GM12892 (cell line): ENCODE data around the gene NEK5.

Source experiments
- DNase-seq: peaks from one replicate; pipeline ENCODE4 v3.0.0; 2011; ENCODE audit not compliant: insufficient read length
- FAIRE-seq: peaks from 2 replicates; lab custom pipeline; 2011; peaks lifted over from hg19 to GRCh38; lab: Jason Lieb, UNC
- POLR2A ChIP-seq: IDR thresholded peaks from 2 replicates; pipeline ENCODE4 v1.6.1; 2011; ENCODE audit warnings: low read depth, low read length, control low read depth
- POLR2AphosphoS5 ChIP-seq: IDR thresholded peaks from 2 replicates; pipeline ENCODE4 v1.6.1; 2011; ENCODE audit warnings: low read depth, low read length, control low read depth
- TAF1 ChIP-seq: IDR thresholded peaks from 2 replicates; pipeline ENCODE4 v1.6.1; 2011; ENCODE audit warnings: low read depth, mild to moderate bottlenecking, control low read depth, low read length, borderline replicate concordance

NEK5 gene

GRCh38 chr13:52022356-52022755 lies 106.5 kb downstream of the NEK5 start:
- FAIRE-seq (no peak), DNase-seq (no peak)
- no peak for TF ChIP-seq TAF1
- no peak for TF ChIP-seq POLR2A
- no peak for TF ChIP-seq POLR2AphosphoS5

- TF ChIP-seq POLR2AphosphoS5 (no peak), TAF1 (no peak), POLR2A (no peak)
- DNase-seq: no peak
- no peak for FAIRE-seq
Observed at GRCh38 chr13:52020191-52020590, 108.7 kb downstream of the NEK5 start.

GRCh38 chr13:52016296-52016695 lies 112.6 kb downstream of the NEK5 start:
- DNase-seq: no peak
- FAIRE-seq: no peak

GRCh38 chr13:52012512-52012836 lies 116.4 kb downstream of the NEK5 start:
- no peak for TF ChIP-seq POLR2AphosphoS5
- TF ChIP-seq POLR2A: no peak
- TF ChIP-seq TAF1: no peak
- no peak for DNase-seq
- FAIRE-seq: no peak

More at GRCh38 chr13:52016296-52016695, 112.6 kb downstream of the NEK5 start:
- TF ChIP-seq POLR2A: no peak
- TF ChIP-seq TAF1: no peak

- TF ChIP-seq POLR2A (peak; percentile 90), TAF1 (peak; percentile 82; the same call in 1 of the 2 replicates), POLR2AphosphoS5 (peak; percentile 81)
- DNase-seq: peak; percentile 92
- peak; percentile 98 for FAIRE-seq
Observed at GRCh38 chr13:52011632-52012511, 117.0 kb downstream of the NEK5 start, which contains the start of gene ALG11. Gene ALG11 (plus strand): TSS chr13:52012398. CDS start chr13:52012419, 21 bp downstream.

GRCh38 chr13:52010890-52011631 lies 117.8 kb downstream of the NEK5 start, which contains the start of gene ATP7B:
Gene ATP7B (minus strand): TSS chr13:52011450. CDS start chr13:52011337, 113 bp downstream.
- FAIRE-seq (no peak), DNase-seq (peak; percentile 24)
- TF ChIP-seq POLR2A: no peak
- TF ChIP-seq TAF1: no peak
- TF ChIP-seq POLR2AphosphoS5: no peak

GRCh38 chr13:52009946-52010345 lies 118.9 kb downstream of the NEK5 start:
- FAIRE-seq: no peak
- DNase-seq: no peak
- TF ChIP-seq POLR2A (no peak), TAF1 (no peak), POLR2AphosphoS5 (no peak)

GRCh38 chr13:52006523-52007245 lies 122.2 kb downstream of the NEK5 start:
- no peak for FAIRE-seq
- no peak for TF ChIP-seq POLR2A
- no peak for TF ChIP-seq TAF1
- TF ChIP-seq POLR2AphosphoS5: no peak
- DNase-seq: no peak

- no peak for FAIRE-seq
- TF ChIP-seq POLR2AphosphoS5: no peak
- no peak for TF ChIP-seq POLR2A
- TF ChIP-seq TAF1: no peak
- DNase-seq: no peak
Observed at GRCh38 chr13:52005841-52006522, 122.9 kb downstream of the NEK5 start.

GRCh38 chr13:52004511-52005170 lies 124.2 kb downstream of the NEK5 start:
- FAIRE-seq (no peak), DNase-seq (no peak)
- no peak for TF ChIP-seq TAF1

GRCh38 chr13:52003541-52003940 lies 125.3 kb downstream of the NEK5 start:
- DNase-seq (no peak), FAIRE-seq (no peak)
- no peak for TF ChIP-seq TAF1
- no peak for TF ChIP-seq POLR2A
- TF ChIP-seq POLR2AphosphoS5: no peak
